Sigmoid colon (tissue), 7 donors: ENCODE results near the gene ADISSP. TPM values are rescaled to one million over a fixed set of nuclear protein-coding genes. Genes with fewer than 3 reads are reported as not detected.
A peak's percentile ranks its signal among the peaks of the same experiment; 100 is the strongest.

Experiments used
- DNase-seq: peaks from one replicate; pipeline ENCODE4 v3.0.0-alpha.2; 2019
- H3K27ac ChIP-seq, 4 donors: fragments of 200-600 bp; sonication (generic); one replicate each; pipeline ENCODE4 v1.5.1; 2016 to 2019; ENCODE audit warnings: mild to moderate bottlenecking in 1 of 4
- H3K27me3 ChIP-seq, 3 donors: fragments of 200-600 bp; sonication (generic); one replicate each; pipeline ENCODE4 v1.5.1; 2019; ENCODE audit warnings: mild to moderate bottlenecking in 1 of 3
- H3K36me3 ChIP-seq, 4 donors: fragments of 200-600 bp; sonication (generic); one replicate each; pipeline ENCODE4 v1.5.1; 2016 to 2019
- H3K4me1 ChIP-seq, 4 donors: fragments of 200-600 bp; sonication (generic); one replicate each; pipeline ENCODE4 v1.5.1; 2017 to 2019
- H3K4me3 ChIP-seq, 4 donors: fragments of 200-600 bp; sonication (generic); one replicate each; pipeline ENCODE4 v1.5.1; 2017 to 2019; ENCODE audit warnings: mild to moderate bottlenecking in 2 of 4, moderate library complexity in 1 of 4
- H3K9me3 ChIP-seq, 4 donors: fragments of 200-600 bp in 3 of 4; sonication (generic) in 3 of 4; one replicate each; pipeline versions ENCODE4 v1.5.1 to v1.6.1; 2013 to 2019
- CTCF ChIP-seq, 4 experiments: fragments of 450-650 bp in 3 of 4; fragments of 200-600 bp in 1 of 4; IDR thresholded peaks; one replicate each; pipeline ENCODE4 v1.5.1; 2016 to 2019; ENCODE audit warnings: antibody characterized with exemption in 4 of 4, mild to moderate bottlenecking in 3 of 4, moderate library complexity in 2 of 4
- EP300 ChIP-seq, 4 donors: sonication (generic); formaldehyde crosslinking; IDR thresholded peaks; one replicate each; pipeline ENCODE4 v1.6.1; 2017; ENCODE audit warnings: antibody characterized with exemption in 4 of 4
- POLR2A ChIP-seq, 2 donors: fragments of 450-650 bp; IDR thresholded peaks; one replicate each; pipeline ENCODE4 v1.6.1; 2016; ENCODE audit warnings: antibody characterized with exemption in 2 of 2, mild to moderate bottlenecking in 2 of 2, moderate library complexity in 2 of 2
- POLR2AphosphoS5 ChIP-seq, 4 donors: sonication (generic); formaldehyde crosslinking; IDR thresholded peaks; one replicate each; pipeline ENCODE4 v1.6.1; 2017; ENCODE audit warnings: antibody characterized with exemption in 4 of 4
- WGBS, 2 donors: extraction: QIAGEN DNeasy Blood & Tissue Kit; methylation state at CpG; one replicate each; pipeline ENCODE4 v1.1.7; 2013; 5-methylcytosine and 5-hydroxymethylcytosine counted together
- intact Hi-C: fragments of 100-400 bp; cut with DNase I; formaldehyde crosslinking; loops from one replicate; pipeline ENCODE4 v1.15.1; 2023
- polyA plus RNA-seq, 3 donors: library from polyadenylated mRNA; stranded (reverse); fragments of 200-250 nt; gene quantifications; one replicate each; pipeline ENCODE4 v1.2.3, GENCODE V29; 2013
- total RNA-seq, 4 donors: library from RNA; depleted of rRNA; stranded (reverse); fragments of >200 nt; gene quantifications; one replicate each; pipeline ENCODE4 v1.1.0, GENCODE V29; 2016
- donor health status: healthy with polysubstance abuse.
- donor health status: Bipolar disorder and iron deficiency.
- donor health status: healthy.

ADISSP gene
- total and polyA plus RNA-seq, 7 donors, result 15.7 to 116 (median 53.2) TPM

DNA sequence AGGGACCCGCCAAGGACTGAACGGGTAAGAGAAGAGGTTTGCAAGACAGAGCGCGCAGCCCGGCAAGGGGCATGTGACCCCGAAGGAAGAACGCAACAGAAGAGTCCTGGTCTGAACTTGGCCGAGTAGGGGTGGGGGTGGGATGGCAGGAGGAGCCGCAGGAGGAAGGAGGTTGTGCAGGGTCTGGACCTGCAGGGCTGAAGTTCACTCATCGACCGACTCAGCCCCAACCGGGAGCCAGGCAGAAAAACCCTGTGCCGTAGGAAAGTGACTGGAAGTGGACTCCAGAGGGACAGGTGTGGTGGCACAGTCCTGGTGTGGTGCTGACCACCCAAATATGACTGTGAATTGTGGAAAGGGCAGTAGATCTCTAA is 15.2 kb downstream of the ADISSP start:
- no peaks in the 10 kb centered on the region for H3K9me3 ChIP-seq
- TF ChIP-seq CTCF (IDR thresholded peaks at IDR 0.05), result no peak
- 17 to 41% methylated on average over 13 of the region's 13 CpGs for WGBS, 2 donors
- H3K36me3 ChIP-seq, result peaks cover 0 to 61% (median 16%) of the 10 kb centered on the region in 4 donors
- peaks cover 0 to 11% (median 0%) of the 10 kb centered on the region in 3 donors for H3K27me3 ChIP-seq
- H3K27ac ChIP-seq, result peak overlapping the region; percentile 9 to 48 (median 29)
- intact Hi-C loops, result loop anchor here (2.0 to 10.0 kb wide), 2 partner anchors 68 to 332 kb away; partner anchors contain the start of gene AP5S1
- peaks cover 0 to 21% (median 8%) of the 10 kb centered on the region in 4 donors for H3K4me1 ChIP-seq
- DNase-seq, result no peak
- peak overlapping the region in 3 of 4 donors; percentile 35 to 44 (median 40) for H3K4me3 ChIP-seq

GRCh38 chr20:3751675-3752385 is 15.7 kb downstream of the ADISSP start:
- H3K4me1 ChIP-seq, result peaks cover 0 to 21% (median 8%) of the 10 kb centered on the region in 4 donors
- H3K27ac ChIP-seq, result peak overlapping the region in 3 of 4 donors; percentile 17 to 48 (median 41)
- intact Hi-C loops, result loop anchor here (2.0 to 10.0 kb wide), 2 partner anchors 69 to 333 kb away; partner anchors contain the start of gene AP5S1
- H3K4me3 ChIP-seq, result peak overlapping the region; percentile 17 to 44 (median 38)
- H3K36me3 ChIP-seq, result peaks cover 0 to 55% (median 16%) of the 10 kb centered on the region in 4 donors
- DNase-seq, result peak; percentile 80
- peak in 1 of 4 donors; percentile 8 for TF ChIP-seq POLR2AphosphoS5 (IDR thresholded peaks at IDR 0.05)
- no peak for TF ChIP-seq EP300 (IDR thresholded peaks at IDR 0.05)
- no peak for TF ChIP-seq POLR2A (IDR thresholded peaks at IDR 0.05)
- WGBS, 2 donors, result 16 to 48% methylated on average over 95 of the region's 95 CpGs
- H3K27me3 ChIP-seq, result peaks cover 0 to 11% (median 0%) of the 10 kb centered on the region in 3 donors
- no peaks in the 10 kb centered on the region for H3K9me3 ChIP-seq

GRCh38 chr20:3751305-3751674 is 16.3 kb downstream of the ADISSP start:
- no peaks in the 10 kb centered on the region for H3K9me3 ChIP-seq
- peaks cover 0 to 21% (median 8%) of the 10 kb centered on the region in 4 donors for H3K4me1 ChIP-seq
- intact Hi-C loops, result loop anchor here (10.0 kb wide), 1 partner anchor 334 kb away; no protein-coding TSS in a partner anchor
- WGBS, 2 donors, result 41 to 67% methylated on average over 31 of the region's 31 CpGs
- H3K27ac ChIP-seq, result no peak overlapping the region
- H3K27me3 ChIP-seq, result peaks cover 0 to 11% (median 0%) of the 10 kb centered on the region in 3 donors
- H3K4me3 ChIP-seq, result peak overlapping the region in 1 of 4 donors; percentile 44
- DNase-seq, result peak; percentile 65
- TF ChIP-seq POLR2A (IDR thresholded peaks at IDR 0.05) (no peak), POLR2AphosphoS5 (IDR thresholded peaks at IDR 0.05) (no peak), CTCF (IDR thresholded peaks at IDR 0.05) (no peak)
- H3K36me3 ChIP-seq, result peaks cover 0 to 50% (median 15%) of the 10 kb centered on the region in 4 donors

- WGBS, 2 donors, result 26 to 56% methylated on average over 72 of the region's 72 CpGs
- intact Hi-C loops, result loop anchor here (10.0 kb wide), 1 partner anchor 335 kb away; no protein-coding TSS in a partner anchor
- peak; percentile 66 for DNase-seq
- no peak overlapping the region for H3K4me3 ChIP-seq
- no peaks in the 10 kb centered on the region for H3K9me3 ChIP-seq
- H3K4me1 ChIP-seq, result peaks cover 0 to 26% (median 8%) of the 10 kb centered on the region in 4 donors
- peaks cover 0 to 21% (median 8%) of the 10 kb centered on the region in 3 donors for H3K27me3 ChIP-seq
- H3K36me3 ChIP-seq, result peaks cover 0 to 36% (median 9%) of the 10 kb centered on the region in 4 donors
- H3K27ac ChIP-seq, result no peak overlapping the region
- TF ChIP-seq EP300 (IDR thresholded peaks at IDR 0.05), result no peak
- peak; percentile 40 to 65 (median 50) for TF ChIP-seq CTCF (IDR thresholded peaks at IDR 0.05)
Measured at GRCh38 chr20:3749689-3750531, 17.6 kb downstream of the ADISSP start.
